A549 (cell line): ENCODE results near the gene INHA. TPM values are rescaled to one million over a fixed set of nuclear protein-coding genes. Genes with fewer than 3 reads are reported as not detected.

Source experiments
- ATAC-seq, 2 experiments: fragments of 200-7000 bp in 1 of 2; fragments of >200 bp in 1 of 2; cut with Nextera tagmentation in 1 of 2; cut with Tn5 transposase in 1 of 2; 3 replicates each; pipeline versions ENCODE4 v1.8.0 to v1.9.1; 2018 to 2020; ENCODE audit warnings: mild to moderate bottlenecking in 1 of 2, moderate library complexity in 1 of 2
- CTCF ChIA-PET: fragments of 300-600 bp; sonication (Branson Sonifier 250); formaldehyde crosslinking; extraction: SDS; loops from one replicate; lab custom pipeline; 2021; ENCODE audit warnings: antibody characterized with exemption, inconsistent platforms; lab: Yijun Ruan, JAX
- POLR2A ChIA-PET: fragments of 350-600 bp; formaldehyde crosslinking; extraction: SDS; loops from one replicate; lab custom pipeline; 2021; ENCODE audit warnings: antibody characterized with exemption, inconsistent platforms; lab: Yijun Ruan, JAX
- DNase-seq, 2 experiments: peaks; one replicate each; pipeline versions ENCODE4 v3.0.0 to v3.0.0-alpha.2; 2011 to 2016; ENCODE audit warnings: low read depth in 1 of 2, low spot score in 1 of 2
- FAIRE-seq: peaks from 2 replicates; lab custom pipeline; 2011; peaks lifted over from hg19 to GRCh38; lab: Jason Lieb, UNC
- H3K27ac ChIP-seq, 2 experiments: fragments of >200 bp; sonication (Bioruptor Twin); formaldehyde crosslinking; 3 replicates each; pipeline ENCODE4 v1.5.1; 2016 to 2017
- H3K4me1 ChIP-seq: fragments of >200 bp; sonication (Bioruptor Twin); formaldehyde crosslinking; 3 replicates; pipeline ENCODE4 v1.6.1; 2016
- H3K4me2 ChIP-seq: fragments of >200 bp; sonication (Bioruptor Twin); formaldehyde crosslinking; 3 replicates; pipeline ENCODE4 v1.6.1; 2016
- H3K4me3 ChIP-seq: fragments of >200 bp; sonication (Bioruptor Twin); formaldehyde crosslinking; 3 replicates; pipeline ENCODE4 v1.5.1; 2016
- H3K9me3 ChIP-seq: fragments of >200 bp; sonication (Bioruptor Twin); formaldehyde crosslinking; 3 replicates; pipeline ENCODE4 v1.6.1; 2016
- ATOH8 ChIP-seq: fragments of 250-450 bp; sonication (Bioruptor Pico); IDR thresholded peaks from 2 replicates; pipeline ENCODE4 v1.5.0; 2020; ENCODE audit warnings: low read depth, mild to moderate bottlenecking, moderate library complexity
- CBX8 ChIP-seq: fragments of 200-600 bp; sonication (generic); IDR thresholded peaks from 2 replicates; pipeline ENCODE4 v1.6.1; 2016
- CHD4 ChIP-seq: fragments of 200-600 bp; sonication (generic); IDR thresholded peaks from 2 replicates; pipeline ENCODE4 v1.6.1; 2016; ENCODE audit warnings: antibody characterized with exemption, mild to moderate bottlenecking, borderline replicate concordance
- EHMT2 ChIP-seq: fragments of 200-600 bp; sonication (generic); IDR thresholded peaks from 2 replicates; pipeline ENCODE4 v1.6.1; 2016; ENCODE audit warnings: antibody characterized with exemption, low read depth, mild to moderate bottlenecking, moderate library complexity
- EP300 ChIP-seq, 2 experiments: fragments of >200 bp; sonication (Bioruptor Twin); formaldehyde crosslinking; IDR thresholded peaks; 2 replicates in 1 of 2; 3 replicates in 1 of 2; pipeline ENCODE4 v1.6.1; 2016 to 2017
- FOSB ChIP-seq: fragments of 250-450 bp; sonication (Bioruptor Pico); IDR thresholded peaks from 2 replicates; pipeline ENCODE4 v1.5.0; 2020; ENCODE audit warnings: mild to moderate bottlenecking, moderate library complexity
- FOSL2 ChIP-seq, 2 experiments: fragments of 450-650 bp in 1 of 2; fragments of >200 bp in 1 of 2; sonication (Bioruptor Twin) in 1 of 2; formaldehyde crosslinking; IDR thresholded peaks; 2 replicates each; pipeline versions ENCODE4 v1.5.0 to v1.6.1; 2016 to 2020; ENCODE audit warnings: mild to moderate bottlenecking in 1 of 2, moderate library complexity in 1 of 2
- GATA3 ChIP-seq: IDR thresholded peaks from 2 replicates; pipeline ENCODE4 v1.6.1; 2012; ENCODE audit warnings: borderline replicate concordance
- JUNB ChIP-seq: fragments of >200 bp; sonication (Bioruptor Twin); formaldehyde crosslinking; IDR thresholded peaks from 2 replicates; pipeline ENCODE4 v1.6.1; 2016
- KDM1A ChIP-seq: fragments of 200-600 bp; sonication (generic); IDR thresholded peaks from 2 replicates; pipeline ENCODE4 v1.6.1; 2016; ENCODE audit warnings: low read depth, mild to moderate bottlenecking
- MAZ ChIP-seq: fragments of 150-350 bp; IDR thresholded peaks from 2 replicates; pipeline ENCODE4 v1.6.1; 2014; ENCODE audit warnings: antibody characterized with exemption, low read depth, low read length, borderline replicate concordance
- PHF8 ChIP-seq: fragments of 200-600 bp; sonication (generic); IDR thresholded peaks from 2 replicates; pipeline ENCODE4 v1.6.1; 2016; ENCODE audit warnings: low read depth, mild to moderate bottlenecking, antibody characterized with exemption, moderate library complexity, borderline replicate concordance
- POLR2A ChIP-seq: IDR thresholded peaks from 2 replicates; pipeline ENCODE4 v1.6.1; 2012; ENCODE audit warnings: mild to moderate bottlenecking, low read length
- POLR2AphosphoS2 ChIP-seq: conservative IDR thresholded peaks from 2 replicates; pipeline ENCODE4 v1.6.1; 2012; ENCODE audit warnings: low read length, improper control_type of control experiment, inconsistent platforms
- RAD21 ChIP-seq, 2 experiments: fragments of >200 bp in 1 of 2; sonication (Bioruptor Twin) in 1 of 2; formaldehyde crosslinking in 1 of 2; IDR thresholded peaks in 1 of 2; conservative IDR thresholded peaks in 1 of 2; 2 replicates in 1 of 2; 3 replicates in 1 of 2; pipeline ENCODE4 v1.6.1; 2012 to 2018; ENCODE audit warnings: inconsistent platforms in 1 of 2
- RARB ChIP-seq: fragments of 250-450 bp; sonication (Bioruptor Pico); IDR thresholded peaks from 2 replicates; pipeline ENCODE4 v1.8.0; 2021; ENCODE audit warnings: mild to moderate bottlenecking, moderate library complexity
- TFCP2L1 ChIP-seq: fragments of 250-450 bp; sonication (Bioruptor Pico); IDR thresholded peaks from 2 replicates; pipeline ENCODE4 v1.5.0; 2021; ENCODE audit warnings: mild to moderate bottlenecking
- TP53 ChIP-seq: fragments of 250-450 bp; sonication (Bioruptor Pico); IDR thresholded peaks from 2 replicates; pipeline ENCODE4 v1.5.0; 2021; ENCODE audit warnings: mild to moderate bottlenecking, moderate library complexity
- USF2 ChIP-seq: fragments of 450-650 bp; IDR thresholded peaks from 2 replicates; pipeline ENCODE4 v1.6.1; 2014; ENCODE audit warnings: antibody characterized with exemption
- ZFP36 ChIP-seq: fragments of 450-650 bp; IDR thresholded peaks from 2 replicates; pipeline ENCODE4 v1.6.1; 2014; ENCODE audit warnings: borderline replicate concordance; ENCODE audit not compliant: partially characterized antibody
- WGBS: methylation state at CpG from one replicate; pipeline ENCODE4 v1.1.6; 2017; ENCODE audit errors: missing lambda C conversion rate; 5-methylcytosine and 5-hydroxymethylcytosine counted together
- polyA plus RNA-seq, 4 experiments: library from polyadenylated mRNA; depleted of rRNA in 3 of 4; stranded (reverse); fragments of >200 nt; fragmentation: RNase III in 1 of 4; extraction: RNeasy Plus Mini Kit Qiagen cat#74134 plus additional on column Dnase treatment in 1 of 4; gene quantifications; 2 replicates in 3 of 4; 3 replicates in 1 of 4; pipeline ENCODE4 v1.2.3, GENCODE V29; 2011 to 2017

The INHA gene
- polyA plus RNA-seq, 2 of the 4 experiments (the other 2 are of a cell fraction), result 0.49 to 0.72 TPM

DNA sequence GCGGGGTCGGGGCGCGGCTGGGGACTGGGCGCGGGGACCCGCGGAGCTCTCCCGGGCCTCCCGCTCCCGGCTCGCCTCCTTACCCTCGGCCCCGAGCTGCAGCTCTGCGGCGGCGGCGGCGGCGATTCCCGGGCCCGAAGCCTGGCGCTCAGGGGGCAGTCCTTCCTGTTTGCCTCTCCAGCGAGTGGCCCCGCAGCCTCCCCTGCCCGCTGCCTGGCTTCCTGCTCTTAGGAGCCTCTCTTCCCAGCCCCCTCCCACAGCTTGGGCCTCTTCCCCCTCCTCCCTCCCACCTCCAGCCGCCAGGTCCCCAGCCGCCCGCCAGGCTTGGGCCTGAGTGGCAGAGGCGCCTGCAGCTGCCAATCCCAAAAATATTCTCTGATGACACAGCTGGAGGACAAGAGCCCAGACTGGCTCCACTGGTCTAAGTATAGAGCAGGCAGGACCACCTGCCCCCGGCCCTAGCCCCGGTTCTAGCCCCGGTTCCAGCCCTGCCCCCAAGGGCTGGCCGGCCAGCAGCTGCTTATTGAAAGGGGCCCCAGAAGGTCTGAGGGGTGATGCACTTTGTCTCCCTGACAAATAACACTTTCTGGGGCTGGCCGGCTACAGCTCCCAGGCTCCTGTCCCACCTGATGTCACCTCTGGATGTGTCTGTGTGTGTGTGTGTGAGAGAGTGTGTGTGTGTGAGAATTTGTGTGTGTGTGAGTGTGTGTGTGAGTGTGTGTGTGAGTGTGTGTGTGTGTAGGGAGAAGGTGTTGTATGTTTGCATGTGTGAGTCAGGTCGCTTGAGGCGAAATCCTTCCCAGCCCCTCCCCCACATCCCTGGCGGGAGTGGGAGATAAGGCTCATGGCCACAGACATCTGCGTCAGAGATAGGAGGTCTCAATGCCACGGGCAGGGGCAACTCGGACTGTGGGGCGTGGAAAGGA lies 536 bp upstream of the INHA start, which contains the start of gene OBSL1:
TSS of gene OBSL1 (minus strand) at position 229 of the 926 bp plus-strand sequence. CDS start 307 bp downstream, outside the sequence.
- POLR2A ChIA-PET, result interaction anchor here (0.7 to 2.5 kb wide), 5 partner anchors 10 to 73 kb away, joined by 3 to 19 read pairs (median 4); partner anchors contain the start of genes GMPPA and STK11IP

DNA sequence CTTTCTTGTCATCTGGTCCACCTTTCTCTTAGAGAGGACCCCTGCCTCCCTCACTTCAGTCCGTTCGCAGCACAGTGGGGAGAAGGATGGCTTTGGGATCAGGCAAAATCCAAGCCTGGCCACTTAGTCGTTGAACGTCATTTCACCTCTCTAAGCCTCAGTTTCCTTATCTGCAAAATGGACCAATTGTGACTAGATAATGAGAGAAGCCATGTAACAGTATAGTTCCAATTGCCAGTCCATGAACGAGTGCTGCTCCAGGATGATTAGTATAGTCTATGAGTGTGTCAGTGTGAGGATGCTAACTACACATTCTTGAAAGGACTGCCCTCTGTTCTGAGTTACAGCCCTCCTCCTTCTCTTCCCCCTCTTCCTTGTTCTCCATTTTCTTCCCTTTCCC lies 1.1 kb downstream of the INHA start:
- FAIRE-seq, result no peak
- no peak for ATAC-seq

More for the DNA sequence above, 536 bp upstream of the INHA start, which contains the start of gene OBSL1:
- TF ChIP-seq FOSL2 (IDR thresholded peaks at IDR 0.05), result no peak
- TF ChIP-seq FOSL2 (CRISPR knock-in tag; IDR thresholded peaks at IDR 0.05), result peak; percentile 53
- peak; percentile 43 for TF ChIP-seq POLR2A
- TF ChIP-seq ATOH8 (CRISPR knock-in tag), result no peak
- TF ChIP-seq, all 56 proteins: peak for 2
- no peaks in the 10 kb centered on the region for H3K9me3 ChIP-seq
- H3K27ac ChIP-seq, result peak within 1 kb of the TSS; percentile 82 to 95
- peak within 1 kb of the TSS; percentile 92 for H3K4me3 ChIP-seq
- H3K4me1 ChIP-seq, result peaks cover 14% of the 10 kb centered on the region
- H3K4me2 ChIP-seq, result peak within 1 kb of the TSS; percentile 72
- no peak for FAIRE-seq
- CTCF ChIA-PET, result interaction anchor here (0.7 to 7.5 kb wide), 12 partner anchors 9 to 118 kb away, joined by 3 to 50 read pairs (median 4); no protein-coding TSS in a partner anchor
- 24% methylated on average over 25 of the region's 42 CpGs for WGBS
- peak; percentile 55 to 80 for ATAC-seq
- peak; percentile 52 to 71 for DNase-seq

GRCh38 chr2:219574484-219575311 lies 2.6 kb downstream of the INHA start:
- CTCF ChIA-PET, result interaction anchor here (0.7 to 7.5 kb wide), 2 partner anchors 15 to 34 kb away, joined by 3 to 50 read pairs; no protein-coding TSS in a partner anchor

More for the DNA sequence above, 1.1 kb downstream of the INHA start:
- CTCF ChIA-PET, result interaction anchor here (7.5 kb wide), 1 partner anchor 13 kb away, joined by 50 read pairs; no protein-coding TSS in a partner anchor
- no peaks in the 10 kb centered on the region for H3K9me3 ChIP-seq
- WGBS, result 79% methylated on average over 5 of the region's 5 CpGs
- H3K4me1 ChIP-seq, result peaks cover 14% of the 10 kb centered on the region
- POLR2A ChIA-PET, result interaction anchor here (0.7 kb wide), 1 partner anchor 25 kb away, joined by 3 read pairs; the partner anchor contains the start of gene STK11IP
- H3K27ac ChIP-seq, result no peak overlapping the region
- H3K4me2 ChIP-seq, result no peak overlapping the region
- DNase-seq, result no peak
- no peak overlapping the region for H3K4me3 ChIP-seq
- TF ChIP-seq POLR2AphosphoS2, result no peak
- TF ChIP-seq FOSB (CRISPR knock-in tag), result no peak
- TF ChIP-seq TP53 (CRISPR knock-in tag), result no peak
- TF ChIP-seq, all 56 proteins: peak for 0

More at GRCh38 chr2:219574484-219575311, 2.6 kb downstream of the INHA start:
- POLR2A ChIA-PET, result interaction anchor here (0.5 to 1.7 kb wide), 2 partner anchors 23 to 31 kb away, joined by 3 to 6 read pairs; partner anchors contain the start of gene STK11IP
- Histone ChIP-seq H3K27ac (no peak overlapping the region), H3K4me3 (no peak overlapping the region), H3K9me3 (no peaks in the 10 kb centered on the region), H3K4me1 (peaks cover 14% of the 10 kb centered on the region), H3K4me2 (no peak overlapping the region)
- TF ChIP-seq MAZ (no peak), CBX8 (no peak), USF2 (no peak), TFCP2L1 (CRISPR knock-in tag) (no peak), EHMT2 (no peak), FOSB (CRISPR knock-in tag) (no peak), RARB (no peak), PHF8 (no peak), CHD4 (no peak), ZFP36 (no peak), RAD21 (conservative IDR thresholded peaks at IDR 0.05 in 1 of 2, IDR thresholded peaks at IDR 0.05 in 1 of 2) (no peak), KDM1A (no peak), GATA3 (no peak), TP53 (CRISPR knock-in tag) (no peak), EP300 (IDR thresholded peaks at IDR 0.05) (no peak), JUNB (no peak)
- WGBS, result 69% methylated on average over 18 of the region's 22 CpGs
- DNase-seq (no peak), ATAC-seq (no peak), FAIRE-seq (no peak)
